Measurements from ENCODE around the gene JUNB.
"Not testable (repeated sequence)": the region's sequence is repeated elsewhere in the genome, so short reads cannot be mapped to it uniquely, and the experiment has no call there.

JUNB gene

DNA sequence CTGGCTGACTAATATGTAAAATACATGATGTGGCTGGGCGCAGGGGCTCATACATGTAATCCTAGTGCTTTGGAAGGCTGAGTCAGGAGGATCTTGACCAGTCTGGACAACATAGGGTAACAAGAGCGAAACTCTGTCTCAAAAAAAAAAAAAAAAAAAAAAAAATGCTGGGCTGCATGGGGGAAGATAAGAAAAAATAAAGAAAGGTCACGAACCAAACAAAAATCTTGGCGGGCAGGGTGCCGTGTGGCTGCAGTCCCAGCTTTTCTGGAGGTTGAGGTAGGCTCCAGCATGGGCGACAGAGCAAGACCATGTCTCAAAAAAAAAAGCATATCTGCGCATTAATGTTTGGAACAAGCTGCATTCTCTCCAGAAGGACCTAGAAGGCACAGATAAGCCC lies 23.8 kb downstream of the JUNB start:
- ATAC-seq: no peak
- TF ChIP-seq SNAI2 (CRISPR knock-in tag; IDR thresholded peaks at IDR 0.05) (no peak), RARB (CRISPR knock-in tag; IDR thresholded peaks at IDR 0.05) (no peak), BACH2 (CRISPR knock-in tag; IDR thresholded peaks at IDR 0.05; ENCODE audit: borderline replicate concordance) (no peak), ZNF565 (CRISPR knock-in tag; conservative IDR thresholded peaks at IDR 0.05; ENCODE audit: low read depth) (no peak), PPARA (CRISPR knock-in tag; IDR thresholded peaks at IDR 0.05; ENCODE audit: borderline replicate concordance) (no peak), ZNF70 (CRISPR knock-in tag; IDR thresholded peaks at IDR 0.05) (no peak), ZC3H10 (CRISPR knock-in tag; IDR thresholded peaks at IDR 0.05) (no peak), ZFP3 (CRISPR knock-in tag; IDR thresholded peaks at IDR 0.05) (no peak), GLIS3 (CRISPR knock-in tag; IDR thresholded peaks at IDR 0.05) (no peak), CSDC2 (CRISPR knock-in tag; IDR thresholded peaks at IDR 0.05) (no peak), ESRRG (CRISPR knock-in tag; IDR thresholded peaks at IDR 0.05) (no peak), OSR1 (CRISPR knock-in tag; IDR thresholded peaks at IDR 0.05) (no peak)
- TF ChIP-seq, protein P1, sequence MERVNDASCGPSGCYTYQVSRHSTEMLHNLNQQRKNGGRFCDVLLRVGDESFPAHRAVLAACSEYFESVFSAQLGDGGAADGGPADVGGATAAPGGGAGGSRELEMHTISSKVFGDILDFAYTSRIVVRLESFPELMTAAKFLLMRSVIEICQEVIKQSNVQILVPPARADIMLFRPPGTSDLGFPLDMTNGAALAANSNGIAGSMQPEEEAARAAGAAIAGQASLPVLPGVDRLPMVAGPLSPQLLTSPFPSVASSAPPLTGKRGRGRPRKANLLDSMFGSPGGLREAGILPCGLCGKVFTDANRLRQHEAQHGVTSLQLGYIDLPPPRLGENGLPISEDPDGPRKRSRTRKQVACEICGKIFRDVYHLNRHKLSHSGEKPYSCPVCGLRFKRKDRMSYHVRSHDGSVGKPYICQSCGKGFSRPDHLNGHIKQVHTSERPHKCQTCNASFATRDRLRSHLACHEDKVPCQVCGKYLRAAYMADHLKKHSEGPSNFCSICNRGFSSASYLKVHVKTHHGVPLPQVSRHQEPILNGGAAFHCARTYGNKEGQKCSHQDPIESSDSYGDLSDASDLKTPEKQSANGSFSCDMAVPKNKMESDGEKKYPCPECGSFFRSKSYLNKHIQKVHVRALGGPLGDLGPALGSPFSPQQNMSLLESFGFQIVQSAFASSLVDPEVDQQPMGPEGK (CRISPR knock-in tag; IDR thresholded peaks at IDR 0.05; ENCODE audit: borderline replicate concordance): no peak
- TF ChIP-seq, protein P2, sequence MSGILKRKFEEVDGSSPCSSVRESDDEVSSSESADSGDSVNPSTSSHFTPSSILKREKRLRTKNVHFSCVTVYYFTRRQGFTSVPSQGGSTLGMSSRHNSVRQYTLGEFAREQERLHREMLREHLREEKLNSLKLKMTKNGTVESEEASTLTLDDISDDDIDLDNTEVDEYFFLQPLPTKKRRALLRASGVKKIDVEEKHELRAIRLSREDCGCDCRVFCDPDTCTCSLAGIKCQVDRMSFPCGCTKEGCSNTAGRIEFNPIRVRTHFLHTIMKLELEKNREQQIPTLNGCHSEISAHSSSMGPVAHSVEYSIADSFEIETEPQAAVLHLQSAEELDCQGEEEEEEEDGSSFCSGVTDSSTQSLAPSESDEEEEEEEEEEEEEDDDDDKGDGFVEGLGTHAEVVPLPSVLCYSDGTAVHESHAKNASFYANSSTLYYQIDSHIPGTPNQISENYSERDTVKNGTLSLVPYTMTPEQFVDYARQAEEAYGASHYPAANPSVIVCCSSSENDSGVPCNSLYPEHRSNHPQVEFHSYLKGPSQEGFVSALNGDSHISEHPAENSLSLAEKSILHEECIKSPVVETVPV (CRISPR knock-in tag; IDR thresholded peaks at IDR 0.05): no peak
- TF ChIP-seq, protein P3, sequence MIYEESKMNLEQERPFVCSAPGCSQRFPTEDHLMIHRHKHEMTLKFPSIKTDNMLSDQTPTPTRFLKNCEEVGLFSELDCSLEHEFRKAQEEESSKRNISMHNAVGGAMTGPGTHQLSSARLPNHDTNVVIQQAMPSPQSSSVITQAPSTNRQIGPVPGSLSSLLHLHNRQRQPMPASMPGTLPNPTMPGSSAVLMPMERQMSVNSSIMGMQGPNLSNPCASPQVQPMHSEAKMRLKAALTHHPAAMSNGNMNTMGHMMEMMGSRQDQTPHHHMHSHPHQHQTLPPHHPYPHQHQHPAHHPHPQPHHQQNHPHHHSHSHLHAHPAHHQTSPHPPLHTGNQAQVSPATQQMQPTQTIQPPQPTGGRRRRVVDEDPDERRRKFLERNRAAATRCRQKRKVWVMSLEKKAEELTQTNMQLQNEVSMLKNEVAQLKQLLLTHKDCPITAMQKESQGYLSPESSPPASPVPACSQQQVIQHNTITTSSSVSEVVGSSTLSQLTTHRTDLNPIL (CRISPR knock-in tag; IDR thresholded peaks at IDR 0.05; ENCODE audit: low read depth): no peak
- TF ChIP-seq, protein P4, sequence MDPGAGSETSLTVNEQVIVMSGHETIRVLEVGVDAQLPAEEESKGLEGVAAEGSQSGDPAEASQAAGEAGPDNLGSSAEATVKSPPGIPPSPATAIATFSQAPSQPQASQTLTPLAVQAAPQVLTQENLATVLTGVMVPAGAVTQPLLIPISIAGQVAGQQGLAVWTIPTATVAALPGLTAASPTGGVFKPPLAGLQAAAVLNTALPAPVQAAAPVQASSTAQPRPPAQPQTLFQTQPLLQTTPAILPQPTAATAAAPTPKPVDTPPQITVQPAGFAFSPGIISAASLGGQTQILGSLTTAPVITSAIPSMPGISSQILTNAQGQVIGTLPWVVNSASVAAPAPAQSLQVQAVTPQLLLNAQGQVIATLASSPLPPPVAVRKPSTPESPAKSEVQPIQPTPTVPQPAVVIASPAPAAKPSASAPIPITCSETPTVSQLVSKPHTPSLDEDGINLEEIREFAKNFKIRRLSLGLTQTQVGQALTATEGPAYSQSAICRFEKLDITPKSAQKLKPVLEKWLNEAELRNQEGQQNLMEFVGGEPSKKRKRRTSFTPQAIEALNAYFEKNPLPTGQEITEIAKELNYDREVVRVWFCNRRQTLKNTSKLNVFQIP (CRISPR knock-in tag; IDR thresholded peaks at IDR 0.05; ENCODE audit: borderline replicate concordance, low read depth): no peak

DNA sequence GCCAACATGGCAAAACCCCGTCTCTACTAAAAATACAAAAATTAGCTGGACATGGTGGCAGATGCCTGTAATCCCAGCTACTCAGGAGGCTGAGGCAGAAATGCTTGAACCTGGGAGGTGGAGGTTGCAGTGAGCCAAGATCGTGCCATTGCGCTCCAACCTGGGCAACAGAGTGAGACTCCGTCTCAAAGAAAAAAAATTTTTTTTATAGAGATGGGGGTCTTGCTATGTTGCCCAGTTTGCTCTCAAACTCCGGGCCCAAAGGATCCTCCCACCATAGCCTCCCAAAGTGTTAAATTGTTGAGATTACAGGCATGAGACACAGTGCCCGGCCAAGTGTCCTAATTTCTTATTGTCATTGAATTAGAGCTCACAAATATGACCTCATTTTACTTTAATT lies 25.9 kb downstream of the JUNB start:
- not testable (repeated sequence) for ATAC-seq

DNA sequence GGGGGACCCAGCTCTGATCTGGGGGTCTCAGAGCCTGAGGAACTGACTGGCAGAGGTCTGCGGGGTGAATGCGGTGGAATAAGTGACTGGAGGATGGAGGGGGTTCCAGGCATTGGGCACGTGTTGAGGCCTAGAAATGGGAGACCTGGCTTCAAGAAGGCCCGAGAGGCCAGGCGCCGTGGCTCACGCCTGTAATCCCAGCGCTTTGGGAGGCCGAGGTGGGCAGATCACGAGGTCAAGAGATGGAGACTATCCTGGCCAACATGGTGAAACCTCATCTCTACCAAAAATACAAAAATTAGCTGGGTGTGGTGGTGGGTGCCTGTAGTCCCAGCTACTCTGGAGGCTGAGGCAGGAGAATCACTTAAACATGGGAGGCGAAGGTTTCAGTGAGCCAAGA lies 26.5 kb downstream of the JUNB start:
- ATAC-seq: not testable (repeated sequence)

DNA sequence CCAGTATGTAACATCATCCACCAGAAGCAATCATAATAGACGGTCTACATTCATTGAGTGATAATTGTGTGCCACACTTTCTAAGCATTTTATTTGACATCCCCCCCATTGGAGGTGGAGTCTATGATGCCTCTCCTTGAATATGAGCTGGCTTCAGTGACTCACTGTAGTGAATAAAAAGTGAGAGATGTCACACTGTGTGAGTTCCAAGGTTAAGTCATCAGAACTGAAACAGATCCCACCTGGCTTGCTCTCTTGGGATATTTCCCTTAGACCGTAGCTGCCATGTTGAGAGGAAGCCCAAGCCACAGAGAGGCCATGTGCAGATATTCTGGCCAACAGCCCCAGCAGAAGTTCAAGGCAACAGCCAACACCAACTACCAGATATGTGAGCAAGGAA lies 30.5 kb downstream of the JUNB start:
- ATAC-seq: no peak
- TF ChIP-seq, protein P4 (CRISPR knock-in tag; IDR thresholded peaks at IDR 0.05; ENCODE audit: borderline replicate concordance, low read depth): no peak
- TF ChIP-seq ZFP3 (CRISPR knock-in tag; IDR thresholded peaks at IDR 0.05) (no peak), OSR1 (CRISPR knock-in tag; IDR thresholded peaks at IDR 0.05) (no peak), CSDC2 (CRISPR knock-in tag; IDR thresholded peaks at IDR 0.05) (no peak), BACH2 (CRISPR knock-in tag; IDR thresholded peaks at IDR 0.05; ENCODE audit: borderline replicate concordance) (no peak), TOX (CRISPR knock-in tag; IDR thresholded peaks at IDR 0.05; ENCODE audit: borderline replicate concordance) (no peak), ESRRG (CRISPR knock-in tag; IDR thresholded peaks at IDR 0.05) (no peak)

DNA sequence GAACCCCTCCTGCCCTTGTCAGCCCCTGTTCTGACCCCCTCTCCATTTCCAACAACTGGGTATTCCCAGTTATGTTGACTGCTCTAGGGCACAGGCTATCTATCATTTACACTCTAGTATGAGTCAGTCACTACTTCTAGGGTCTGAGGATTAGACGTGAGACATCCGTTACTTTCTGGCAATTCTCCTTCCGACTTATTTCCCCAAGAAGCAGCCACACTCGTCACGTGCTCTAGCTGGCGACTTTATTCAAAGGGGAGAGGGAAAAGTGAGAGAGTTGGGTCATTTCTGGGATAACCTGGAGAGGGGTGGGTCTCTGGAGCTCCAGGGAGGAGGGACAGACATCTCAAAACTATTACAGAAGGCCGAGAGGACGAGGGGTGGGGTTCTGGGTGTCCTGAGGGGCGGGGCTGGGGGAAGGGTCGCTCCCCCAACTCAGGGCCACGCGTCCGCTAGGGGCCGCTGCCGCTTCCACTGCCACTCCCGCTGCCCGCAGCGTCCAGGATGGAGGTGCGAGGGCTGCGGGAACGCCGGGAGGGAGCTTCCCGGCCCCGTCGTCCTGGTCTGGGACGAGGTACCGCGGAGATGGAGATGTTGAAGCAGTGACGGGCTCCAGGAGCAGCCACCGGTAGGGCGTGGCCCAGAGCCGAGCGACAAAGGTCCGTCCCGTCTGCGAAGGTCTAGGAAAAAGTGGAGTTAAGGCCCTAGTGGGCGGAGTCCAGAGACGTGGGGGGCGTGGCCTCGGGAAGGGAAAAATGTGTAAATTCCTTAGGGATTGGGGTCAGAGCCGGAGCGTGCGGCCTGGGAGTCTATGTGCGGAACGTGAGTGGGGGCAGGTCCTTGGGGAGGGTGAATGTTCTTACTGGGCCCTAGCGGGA lies 34.2 kb downstream of the JUNB start:
- ATAC-seq: peak; percentile 62
- TF ChIP-seq, protein P4 (CRISPR knock-in tag; IDR thresholded peaks at IDR 0.05; ENCODE audit: borderline replicate concordance, low read depth): no peak
- TF ChIP-seq CSDC2 (CRISPR knock-in tag; IDR thresholded peaks at IDR 0.05): no peak
- TF ChIP-seq ARNTL (CRISPR knock-in tag; IDR thresholded peaks at IDR 0.05; ENCODE audit: borderline replicate concordance, low read depth): no peak
- no peak for TF ChIP-seq ISL1 (CRISPR knock-in tag; IDR thresholded peaks at IDR 0.05)
- TF ChIP-seq, protein P5, sequence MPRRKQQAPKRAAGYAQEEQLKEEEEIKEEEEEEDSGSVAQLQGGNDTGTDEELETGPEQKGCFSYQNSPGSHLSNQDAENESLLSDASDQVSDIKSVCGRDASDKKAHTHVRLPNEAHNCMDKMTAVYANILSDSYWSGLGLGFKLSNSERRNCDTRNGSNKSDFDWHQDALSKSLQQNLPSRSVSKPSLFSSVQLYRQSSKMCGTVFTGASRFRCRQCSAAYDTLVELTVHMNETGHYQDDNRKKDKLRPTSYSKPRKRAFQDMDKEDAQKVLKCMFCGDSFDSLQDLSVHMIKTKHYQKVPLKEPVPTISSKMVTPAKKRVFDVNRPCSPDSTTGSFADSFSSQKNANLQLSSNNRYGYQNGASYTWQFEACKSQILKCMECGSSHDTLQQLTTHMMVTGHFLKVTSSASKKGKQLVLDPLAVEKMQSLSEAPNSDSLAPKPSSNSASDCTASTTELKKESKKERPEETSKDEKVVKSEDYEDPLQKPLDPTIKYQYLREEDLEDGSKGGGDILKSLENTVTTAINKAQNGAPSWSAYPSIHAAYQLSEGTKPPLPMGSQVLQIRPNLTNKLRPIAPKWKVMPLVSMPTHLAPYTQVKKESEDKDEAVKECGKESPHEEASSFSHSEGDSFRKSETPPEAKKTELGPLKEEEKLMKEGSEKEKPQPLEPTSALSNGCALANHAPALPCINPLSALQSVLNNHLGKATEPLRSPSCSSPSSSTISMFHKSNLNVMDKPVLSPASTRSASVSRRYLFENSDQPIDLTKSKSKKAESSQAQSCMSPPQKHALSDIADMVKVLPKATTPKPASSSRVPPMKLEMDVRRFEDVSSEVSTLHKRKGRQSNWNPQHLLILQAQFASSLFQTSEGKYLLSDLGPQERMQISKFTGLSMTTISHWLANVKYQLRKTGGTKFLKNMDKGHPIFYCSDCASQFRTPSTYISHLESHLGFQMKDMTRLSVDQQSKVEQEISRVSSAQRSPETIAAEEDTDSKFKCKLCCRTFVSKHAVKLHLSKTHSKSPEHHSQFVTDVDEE (CRISPR knock-in tag; IDR thresholded peaks at IDR 0.05): no peak
- TF ChIP-seq TOX (CRISPR knock-in tag; IDR thresholded peaks at IDR 0.05; ENCODE audit: borderline replicate concordance): no peak
- no peak for TF ChIP-seq ZC3H10 (CRISPR knock-in tag; IDR thresholded peaks at IDR 0.05)
- no peak for TF ChIP-seq ESRRG (CRISPR knock-in tag; IDR thresholded peaks at IDR 0.05)
- no peak for TF ChIP-seq OSR1 (CRISPR knock-in tag; IDR thresholded peaks at IDR 0.05)
- no peak for TF ChIP-seq GLIS3 (CRISPR knock-in tag; IDR thresholded peaks at IDR 0.05)
